ENCODE measurements around the gene SF1.

- TF ChIP-seq, protein P1, sequence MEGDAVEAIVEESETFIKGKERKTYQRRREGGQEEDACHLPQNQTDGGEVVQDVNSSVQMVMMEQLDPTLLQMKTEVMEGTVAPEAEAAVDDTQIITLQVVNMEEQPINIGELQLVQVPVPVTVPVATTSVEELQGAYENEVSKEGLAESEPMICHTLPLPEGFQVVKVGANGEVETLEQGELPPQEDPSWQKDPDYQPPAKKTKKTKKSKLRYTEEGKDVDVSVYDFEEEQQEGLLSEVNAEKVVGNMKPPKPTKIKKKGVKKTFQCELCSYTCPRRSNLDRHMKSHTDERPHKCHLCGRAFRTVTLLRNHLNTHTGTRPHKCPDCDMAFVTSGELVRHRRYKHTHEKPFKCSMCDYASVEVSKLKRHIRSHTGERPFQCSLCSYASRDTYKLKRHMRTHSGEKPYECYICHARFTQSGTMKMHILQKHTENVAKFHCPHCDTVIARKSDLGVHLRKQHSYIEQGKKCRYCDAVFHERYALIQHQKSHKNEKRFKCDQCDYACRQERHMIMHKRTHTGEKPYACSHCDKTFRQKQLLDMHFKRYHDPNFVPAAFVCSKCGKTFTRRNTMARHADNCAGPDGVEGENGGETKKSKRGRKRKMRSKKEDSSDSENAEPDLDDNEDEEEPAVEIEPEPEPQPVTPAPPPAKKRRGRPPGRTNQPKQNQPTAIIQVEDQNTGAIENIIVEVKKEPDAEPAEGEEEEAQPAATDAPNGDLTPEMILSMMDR (IDR thresholded peaks at IDR 0.05; ENCODE audit: poor library complexity), result no peak
- no peak for TF ChIP-seq EZH2 (IDR thresholded peaks at IDR 0.05; ENCODE audit: borderline replicate concordance)
Measured at GRCh38 chr11:64800303-64801157, 22.2 kb upstream of the SF1 start.
